ENCODE results near the gene CNDP1. TPM values are rescaled to one million over a fixed set of nuclear protein-coding genes. Genes with fewer than 3 reads are reported as not detected.
"Not testable (repeated sequence)": the region's sequence is repeated elsewhere in the genome, so short reads cannot be mapped to it uniquely, and the experiment has no call there.

CNDP1 gene
- polyA plus RNA-seq, 2 donors, result 0.04 TPM; not detected in 1

DNA sequence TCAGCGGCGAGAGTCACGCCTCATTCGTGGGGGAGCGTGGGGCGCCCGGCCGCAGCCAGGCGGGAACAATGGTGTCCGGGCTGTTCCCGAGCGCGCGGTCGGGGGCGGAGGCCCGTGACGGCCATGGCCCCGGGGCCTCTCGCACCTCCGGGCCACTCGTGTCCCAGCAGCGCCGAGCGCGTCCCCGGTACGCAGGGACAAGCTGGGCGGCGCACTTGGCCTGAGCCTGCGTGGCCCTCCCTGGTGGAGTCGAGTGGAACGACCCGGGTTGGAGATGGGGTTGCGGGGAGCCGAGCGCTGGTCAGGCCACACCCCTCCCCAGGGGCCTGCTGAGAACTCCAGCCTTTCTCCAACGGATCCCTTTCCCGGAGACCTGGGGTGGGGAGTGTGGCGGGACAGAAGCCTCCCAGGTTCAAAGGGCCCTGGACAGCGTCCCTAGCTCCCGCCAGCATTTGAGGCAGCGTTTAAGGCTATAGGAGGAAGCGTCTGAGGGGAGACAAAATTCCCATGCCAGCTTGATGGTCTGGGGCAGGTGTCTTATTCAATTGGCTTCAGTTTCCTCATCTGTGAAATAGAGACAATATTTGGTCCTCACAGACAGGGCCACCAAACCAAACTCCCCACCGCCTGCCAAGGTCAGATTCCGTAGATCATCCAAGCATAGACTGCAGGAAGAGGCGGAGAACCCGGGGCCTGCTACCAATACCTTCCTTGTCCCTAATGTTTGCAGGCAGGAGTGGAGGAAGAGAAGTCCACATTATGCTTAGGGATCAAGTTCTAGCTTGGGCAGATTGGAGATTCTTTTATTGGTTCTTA lies 37.6 kb upstream of the CNDP1 start:
- Histone ChIP-seq H3K4me1 (ENCODE audit: control insufficient read depth in 2 of 2, insufficient read depth in 2 of 2, low read length in 1 of 2) (peaks cover 0 to 8% of the 10 kb centered on the region in 2 donors), H3K36me3 (ENCODE audit: control insufficient read depth in 2 of 2, insufficient read depth in 2 of 2, low read length in 1 of 2) (no peaks in the 10 kb centered on the region), H3K4me3 (ENCODE audit: low read depth in 1 of 2, low read length in 2 of 2) (peak overlapping the region; percentile 81 to 90), H3K9me3 (ENCODE audit: control insufficient read depth in 2 of 2, insufficient read depth in 1 of 2, low read depth in 1 of 2, low read length in 1 of 2) (no peaks in the 10 kb centered on the region), H3K27ac (ENCODE audit: low read depth in 2 of 2, low read length in 1 of 2) (peak overlapping the region; percentile 92), H3K27me3 (ENCODE audit: control insufficient read depth in 1 of 2, insufficient read depth in 2 of 2, low read length in 2 of 2) (no peaks in the 10 kb centered on the region)
- 4% methylated on average over 42 to 48 of the region's 48 CpGs for WGBS, 2 donors

DNA sequence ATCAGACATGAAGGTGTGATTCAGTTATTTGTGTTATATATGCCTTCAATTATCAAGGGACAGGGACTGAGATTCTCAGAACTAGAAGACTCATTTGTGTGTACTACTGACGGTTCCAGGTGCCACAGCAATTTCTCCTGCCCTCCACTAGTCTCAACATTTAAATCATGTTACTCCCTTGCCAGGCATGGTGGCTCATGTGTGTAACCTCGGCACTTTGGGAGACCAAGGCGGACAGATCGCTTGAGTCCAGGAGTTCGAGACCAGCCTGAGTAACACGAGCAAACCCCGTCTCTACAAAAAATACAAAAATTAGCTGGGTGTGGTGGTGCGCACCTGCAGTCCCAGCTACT lies 37.0 kb upstream of the CNDP1 start:
- Histone ChIP-seq H3K9me3 (ENCODE audit: control insufficient read depth in 2 of 2, insufficient read depth in 1 of 2, low read depth in 1 of 2, low read length in 1 of 2) (no peaks in the 10 kb centered on the region), H3K4me3 (ENCODE audit: low read depth in 1 of 2, low read length in 2 of 2) (peak overlapping the region in 1 of 2 donors; percentile 81), H3K27me3 (ENCODE audit: control insufficient read depth in 1 of 2, insufficient read depth in 2 of 2, low read length in 2 of 2) (no peaks in the 10 kb centered on the region), H3K27ac (ENCODE audit: low read depth in 2 of 2, low read length in 1 of 2) (peak overlapping the region in 1 of 2 donors; percentile 92), H3K4me1 (ENCODE audit: control insufficient read depth in 2 of 2, insufficient read depth in 2 of 2, low read length in 1 of 2) (peaks cover 0 to 8% of the 10 kb centered on the region in 2 donors), H3K36me3 (ENCODE audit: control insufficient read depth in 2 of 2, insufficient read depth in 2 of 2, low read length in 1 of 2) (no peaks in the 10 kb centered on the region)
- WGBS, 2 donors, result 85 to 87% methylated on average over 8 of the region's 8 CpGs

GRCh38 chr18:74497778-74498177 lies 36.5 kb upstream of the CNDP1 start:
- WGBS, 2 donors, result 72 to 73% methylated on average over 3 of the region's 3 CpGs
- Histone ChIP-seq H3K4me3 (ENCODE audit: low read depth in 1 of 2, low read length in 2 of 2) (no peak overlapping the region), H3K4me1 (ENCODE audit: control insufficient read depth in 2 of 2, insufficient read depth in 2 of 2, low read length in 1 of 2) (peaks cover 0 to 8% of the 10 kb centered on the region in 2 donors), H3K27ac (ENCODE audit: low read depth in 2 of 2, low read length in 1 of 2) (peak overlapping the region in 1 of 2 donors; percentile 92), H3K36me3 (ENCODE audit: control insufficient read depth in 2 of 2, insufficient read depth in 2 of 2, low read length in 1 of 2) (no peaks in the 10 kb centered on the region), H3K27me3 (ENCODE audit: control insufficient read depth in 1 of 2, insufficient read depth in 2 of 2, low read length in 2 of 2) (no peaks in the 10 kb centered on the region), H3K9me3 (ENCODE audit: control insufficient read depth in 2 of 2, insufficient read depth in 1 of 2, low read depth in 1 of 2, low read length in 1 of 2) (no peaks in the 10 kb centered on the region)

- no peaks in the 10 kb centered on the region for H3K9me3 ChIP-seq (ENCODE audit: control insufficient read depth in 2 of 2, insufficient read depth in 1 of 2, low read depth in 1 of 2, low read length in 1 of 2)
- peak overlapping the region in 1 of 2 donors; percentile 33 for H3K4me3 ChIP-seq (ENCODE audit: low read depth in 1 of 2, low read length in 2 of 2)
- H3K36me3 ChIP-seq (ENCODE audit: control insufficient read depth in 2 of 2, insufficient read depth in 2 of 2, low read length in 1 of 2), result peaks cover 0 to 2% of the 10 kb centered on the region in 2 donors
- H3K27me3 ChIP-seq (ENCODE audit: control insufficient read depth in 1 of 2, insufficient read depth in 2 of 2, low read length in 2 of 2), result no peaks in the 10 kb centered on the region
- peaks cover 0 to 8% of the 10 kb centered on the region in 2 donors for H3K4me1 ChIP-seq (ENCODE audit: control insufficient read depth in 2 of 2, insufficient read depth in 2 of 2, low read length in 1 of 2)
- peak overlapping the region; percentile 54 to 91 for H3K27ac ChIP-seq (ENCODE audit: low read depth in 2 of 2, low read length in 1 of 2)
- whole genome bisulfite sequencing, 2 donors, result 58 to 60% methylated on average over 14 of the region's 14 CpGs
Observed at GRCh38 chr18:74498712-74499627, 35.3 kb upstream of the CNDP1 start.

DNA sequence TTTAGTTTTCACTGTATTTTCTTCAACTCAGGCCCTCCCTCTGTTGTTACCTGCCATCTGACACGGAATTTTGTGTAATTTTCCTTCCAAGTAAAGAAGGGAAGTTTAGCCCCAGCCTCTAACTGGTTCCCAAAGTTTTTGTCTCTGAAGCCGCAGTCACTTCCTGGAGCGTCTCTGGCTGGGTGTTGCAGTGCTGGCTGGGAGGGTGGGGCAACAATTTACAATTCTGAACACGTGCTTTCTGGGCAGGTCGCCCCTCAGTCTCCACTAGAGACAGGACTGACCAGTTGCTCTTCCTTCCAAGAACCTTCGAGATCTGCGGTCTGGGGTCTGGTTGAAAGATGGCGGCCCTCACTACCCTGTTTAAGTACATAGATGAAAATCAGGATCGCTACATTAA lies 34.7 kb upstream of the CNDP1 start:
- peaks cover 0 to 6% of the 10 kb centered on the region in 2 donors for H3K36me3 ChIP-seq (ENCODE audit: control insufficient read depth in 2 of 2, insufficient read depth in 2 of 2, low read length in 1 of 2)
- H3K9me3 ChIP-seq (ENCODE audit: control insufficient read depth in 2 of 2, insufficient read depth in 1 of 2, low read depth in 1 of 2, low read length in 1 of 2), result no peaks in the 10 kb centered on the region
- H3K27me3 ChIP-seq (ENCODE audit: control insufficient read depth in 1 of 2, insufficient read depth in 2 of 2, low read length in 2 of 2), result no peaks in the 10 kb centered on the region
- H3K4me3 ChIP-seq (ENCODE audit: low read depth in 1 of 2, low read length in 2 of 2), result peak overlapping the region in 1 of 2 donors; percentile 33
- peak overlapping the region; percentile 54 to 91 for H3K27ac ChIP-seq (ENCODE audit: low read depth in 2 of 2, low read length in 1 of 2)
- peaks cover 0 to 8% of the 10 kb centered on the region in 2 donors for H3K4me1 ChIP-seq (ENCODE audit: control insufficient read depth in 2 of 2, insufficient read depth in 2 of 2, low read length in 1 of 2)
- WGBS, 2 donors, result 29 to 34% methylated on average over 9 of the region's 9 CpGs

GRCh38 chr18:74500372-74500771 lies 33.9 kb upstream of the CNDP1 start:
- no peak overlapping the region for H3K27ac ChIP-seq (ENCODE audit: low read depth in 2 of 2, low read length in 1 of 2)
- no peaks in the 10 kb centered on the region for H3K9me3 ChIP-seq (ENCODE audit: control insufficient read depth in 2 of 2, insufficient read depth in 1 of 2, low read depth in 1 of 2, low read length in 1 of 2)
- WGBS, 2 donors, result 69 to 80% methylated on average over 6 of the region's 6 CpGs
- peaks cover 0 to 6% of the 10 kb centered on the region in 2 donors for H3K36me3 ChIP-seq (ENCODE audit: control insufficient read depth in 2 of 2, insufficient read depth in 2 of 2, low read length in 1 of 2)
- no peaks in the 10 kb centered on the region for H3K27me3 ChIP-seq (ENCODE audit: control insufficient read depth in 1 of 2, insufficient read depth in 2 of 2, low read length in 2 of 2)
- H3K4me1 ChIP-seq (ENCODE audit: control insufficient read depth in 2 of 2, insufficient read depth in 2 of 2, low read length in 1 of 2), result peaks cover 0 to 8% of the 10 kb centered on the region in 2 donors
- H3K4me3 ChIP-seq (ENCODE audit: low read depth in 1 of 2, low read length in 2 of 2), result no peak overlapping the region

GRCh38 chr18:74500774-74501173 lies 33.5 kb upstream of the CNDP1 start:
- H3K36me3 ChIP-seq (ENCODE audit: control insufficient read depth in 2 of 2, insufficient read depth in 2 of 2, low read length in 1 of 2); H3K4me3 ChIP-seq (ENCODE audit: low read depth in 1 of 2, low read length in 2 of 2); H3K9me3 ChIP-seq (ENCODE audit: control insufficient read depth in 2 of 2, insufficient read depth in 1 of 2, low read depth in 1 of 2, low read length in 1 of 2); H3K4me1 ChIP-seq (ENCODE audit: control insufficient read depth in 2 of 2, insufficient read depth in 2 of 2, low read length in 1 of 2); H3K27me3 ChIP-seq (ENCODE audit: control insufficient read depth in 1 of 2, insufficient read depth in 2 of 2, low read length in 2 of 2): not testable (repeated sequence)
- WGBS, 2 donors, result 52 to 63% methylated on average over 8 of the region's 8 CpGs
- peak overlapping the region; percentile 24 to 80 for H3K27ac ChIP-seq (ENCODE audit: low read depth in 2 of 2, low read length in 1 of 2)

DNA sequence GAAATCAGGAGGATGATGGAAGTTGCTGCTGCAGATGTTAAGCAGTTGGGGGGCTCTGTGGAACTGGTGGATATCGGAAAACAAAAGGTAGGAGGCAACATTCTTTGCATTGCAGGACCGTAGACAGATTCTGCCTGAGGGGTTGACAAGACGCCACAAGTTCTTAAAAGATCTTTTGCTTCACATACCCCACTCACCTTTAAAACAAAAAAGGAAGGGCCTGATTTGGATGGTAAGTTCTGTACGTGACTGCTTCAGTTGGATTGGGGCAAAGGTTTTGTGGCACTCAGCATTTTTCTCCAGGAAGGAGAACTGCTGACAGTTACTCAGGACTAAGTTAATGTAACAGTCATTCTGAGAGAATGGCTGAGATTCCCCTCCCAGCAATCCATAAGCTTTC lies 32.9 kb upstream of the CNDP1 start:
- Histone ChIP-seq H3K4me1 (ENCODE audit: control insufficient read depth in 2 of 2, insufficient read depth in 2 of 2, low read length in 1 of 2) (peaks cover 0 to 8% of the 10 kb centered on the region in 2 donors), H3K36me3 (ENCODE audit: control insufficient read depth in 2 of 2, insufficient read depth in 2 of 2, low read length in 1 of 2) (peaks cover 1 to 8% of the 10 kb centered on the region in 2 donors)

GRCh38 chr18:74503137-74503536 lies 31.2 kb upstream of the CNDP1 start:
- H3K4me1 ChIP-seq (ENCODE audit: control insufficient read depth in 2 of 2, insufficient read depth in 2 of 2, low read length in 1 of 2), result peaks cover 0 to 8% of the 10 kb centered on the region in 2 donors

More for the DNA sequence above, 32.9 kb upstream of the CNDP1 start:
- WGBS, 2 donors, result 50 to 58% methylated on average over 4 of the region's 4 CpGs
- H3K27me3 ChIP-seq (ENCODE audit: control insufficient read depth in 1 of 2, insufficient read depth in 2 of 2, low read length in 2 of 2), result no peaks in the 10 kb centered on the region
- no peaks in the 10 kb centered on the region for H3K9me3 ChIP-seq (ENCODE audit: control insufficient read depth in 2 of 2, insufficient read depth in 1 of 2, low read depth in 1 of 2, low read length in 1 of 2)
- peak overlapping the region; percentile 24 to 80 for H3K27ac ChIP-seq (ENCODE audit: low read depth in 2 of 2, low read length in 1 of 2)
- no peak overlapping the region for H3K4me3 ChIP-seq (ENCODE audit: low read depth in 1 of 2, low read length in 2 of 2)

More at GRCh38 chr18:74503137-74503536, 31.2 kb upstream of the CNDP1 start:
- H3K27ac ChIP-seq (ENCODE audit: low read depth in 2 of 2, low read length in 1 of 2), result no peak overlapping the region
- H3K4me3 ChIP-seq (ENCODE audit: low read depth in 1 of 2, low read length in 2 of 2), result no peak overlapping the region
- H3K36me3 ChIP-seq (ENCODE audit: control insufficient read depth in 2 of 2, insufficient read depth in 2 of 2, low read length in 1 of 2), result peaks cover 7 to 23% of the 10 kb centered on the region in 2 donors
- 90 to 92% methylated on average over 4 of the region's 4 CpGs for WGBS, 2 donors
- no peaks in the 10 kb centered on the region for H3K27me3 ChIP-seq (ENCODE audit: control insufficient read depth in 1 of 2, insufficient read depth in 2 of 2, low read length in 2 of 2)
- H3K9me3 ChIP-seq (ENCODE audit: control insufficient read depth in 2 of 2, insufficient read depth in 1 of 2, low read depth in 1 of 2, low read length in 1 of 2), result no peaks in the 10 kb centered on the region
